ENCODE measurements around the gene RIPPLY2.
"Not testable (repeated sequence)": the region's sequence is repeated elsewhere in the genome, so short reads cannot be mapped to it uniquely, and the experiment has no call there.

RIPPLY2 gene

DNA sequence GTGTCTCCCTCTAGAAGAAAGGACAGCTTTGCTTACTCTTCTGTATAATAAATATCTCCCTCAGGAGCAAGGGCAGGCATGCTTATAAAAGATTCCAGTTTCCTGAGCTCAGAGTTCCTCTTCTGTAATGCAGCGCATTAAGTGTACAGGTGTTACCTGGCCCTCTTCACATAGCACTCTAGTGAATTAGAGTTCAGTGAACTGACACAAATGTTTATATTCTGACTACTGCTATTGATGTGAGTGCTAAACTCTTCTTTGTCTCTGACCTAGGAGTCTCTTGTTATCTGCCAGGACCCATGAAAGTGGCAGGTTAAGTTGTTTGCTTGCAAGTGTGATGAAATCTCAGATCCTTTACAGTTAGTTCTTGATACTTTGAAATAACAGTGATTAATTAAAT is 39.9 kb downstream of the RIPPLY2 start:
- TF ChIP-seq, protein P1, sequence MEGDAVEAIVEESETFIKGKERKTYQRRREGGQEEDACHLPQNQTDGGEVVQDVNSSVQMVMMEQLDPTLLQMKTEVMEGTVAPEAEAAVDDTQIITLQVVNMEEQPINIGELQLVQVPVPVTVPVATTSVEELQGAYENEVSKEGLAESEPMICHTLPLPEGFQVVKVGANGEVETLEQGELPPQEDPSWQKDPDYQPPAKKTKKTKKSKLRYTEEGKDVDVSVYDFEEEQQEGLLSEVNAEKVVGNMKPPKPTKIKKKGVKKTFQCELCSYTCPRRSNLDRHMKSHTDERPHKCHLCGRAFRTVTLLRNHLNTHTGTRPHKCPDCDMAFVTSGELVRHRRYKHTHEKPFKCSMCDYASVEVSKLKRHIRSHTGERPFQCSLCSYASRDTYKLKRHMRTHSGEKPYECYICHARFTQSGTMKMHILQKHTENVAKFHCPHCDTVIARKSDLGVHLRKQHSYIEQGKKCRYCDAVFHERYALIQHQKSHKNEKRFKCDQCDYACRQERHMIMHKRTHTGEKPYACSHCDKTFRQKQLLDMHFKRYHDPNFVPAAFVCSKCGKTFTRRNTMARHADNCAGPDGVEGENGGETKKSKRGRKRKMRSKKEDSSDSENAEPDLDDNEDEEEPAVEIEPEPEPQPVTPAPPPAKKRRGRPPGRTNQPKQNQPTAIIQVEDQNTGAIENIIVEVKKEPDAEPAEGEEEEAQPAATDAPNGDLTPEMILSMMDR (IDR thresholded peaks at IDR 0.05; ENCODE audit: low read depth, low read length, missing control alignments) = no peak
- no peak for DNase-seq (ENCODE audit: extremely low read depth, low read depth)
- H3K4me3 ChIP-seq (replicated peaks; ENCODE audit: low read depth, low read length) = no peak overlapping the region

GRCh38 chr6:83897094-83897493 is 43.9 kb downstream of the RIPPLY2 start:
- H3K4me3 ChIP-seq (replicated peaks; ENCODE audit: low read depth, low read length); DNase-seq (ENCODE audit: extremely low read depth, low read depth): not testable (repeated sequence)

DNA sequence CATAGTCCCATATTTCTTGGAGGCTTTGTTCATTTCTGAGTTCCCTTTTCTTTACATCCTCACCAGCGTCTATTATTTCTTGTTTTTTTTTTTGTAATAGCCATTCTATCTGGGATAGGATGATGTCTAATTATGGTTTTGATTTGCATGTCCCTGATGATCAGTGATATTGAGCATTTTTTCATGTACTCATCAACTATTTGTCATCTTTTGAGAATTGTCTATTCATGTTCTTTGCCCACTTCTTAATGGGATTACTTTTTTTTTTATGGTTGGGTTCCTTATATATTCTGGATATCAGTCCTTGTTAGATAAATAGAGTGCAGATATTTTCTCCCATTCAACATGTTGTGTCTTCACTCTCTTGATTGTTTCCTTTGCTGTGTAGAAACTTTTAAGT is 48.5 kb downstream of the RIPPLY2 start:
- TF ChIP-seq, protein P1 (IDR thresholded peaks at IDR 0.05; ENCODE audit: low read depth, low read length, missing control alignments) = no peak
- no peak overlapping the region for H3K4me3 ChIP-seq (replicated peaks; ENCODE audit: low read depth, low read length)
- no peak for DNase-seq (ENCODE audit: extremely low read depth, low read depth)

DNA sequence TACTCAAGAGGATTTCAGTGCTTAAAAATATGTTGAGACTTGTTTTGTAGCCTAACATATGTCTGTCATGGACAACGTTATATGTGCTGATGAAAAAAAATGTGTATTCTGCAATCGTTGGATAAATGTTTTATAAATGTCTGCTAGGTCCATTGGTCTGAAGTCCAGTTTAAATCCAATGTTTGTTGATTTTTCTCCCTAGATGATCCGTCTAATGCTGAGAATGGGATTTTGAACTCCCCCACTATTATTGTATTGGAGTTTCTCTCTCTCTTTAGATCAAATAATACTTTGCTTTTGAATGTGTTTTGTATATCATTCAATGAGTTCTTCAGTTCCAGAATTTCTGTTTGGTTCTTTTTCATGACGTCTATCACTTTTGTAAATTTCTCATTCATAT is 51.2 kb downstream of the RIPPLY2 start:
- H3K4me3 ChIP-seq (replicated peaks; ENCODE audit: low read depth, low read length) = no peak overlapping the region
- TF ChIP-seq, protein P1 (IDR thresholded peaks at IDR 0.05; ENCODE audit: low read depth, low read length, missing control alignments) = no peak
- no peak for DNase-seq (ENCODE audit: extremely low read depth, low read depth)

GRCh38 chr6:83905648-83906047 is 52.5 kb downstream of the RIPPLY2 start:
- no peak overlapping the region for H3K4me3 ChIP-seq (replicated peaks; ENCODE audit: low read depth, low read length)
- TF ChIP-seq, protein P1 (IDR thresholded peaks at IDR 0.05; ENCODE audit: low read depth, low read length, missing control alignments) = no peak
- no peak for DNase-seq (ENCODE audit: extremely low read depth, low read depth)

All from HFF-Myc (cell line).